Uterus (tissue), 4 donors: ENCODE results near the gene ANKRD44. TPM values are rescaled to one million over a fixed set of nuclear protein-coding genes. Genes with fewer than 3 reads are reported as not detected.
A peak's percentile ranks its signal among the peaks of the same experiment; 100 is the strongest.

ENCODE experiments used
- DNase-seq, 2 donors: peaks; one replicate each; pipeline ENCODE4 v3.0.0-alpha.2; 2019 to 2020
- H3K27ac ChIP-seq, 2 donors: fragments of 200-600 bp; sonication (generic); 1 replicate in 1 of 2; 2 replicates in 1 of 2; pipeline ENCODE4 v1.5.1; 2016 to 2018
- H3K27me3 ChIP-seq, 2 donors: fragments of 200-600 bp; sonication (generic); one replicate each; pipeline ENCODE4 v1.5.1; 2018 to 2019; ENCODE audit warnings: control low read depth in 1 of 2
- H3K36me3 ChIP-seq, 2 donors: fragments of 200-600 bp; sonication (generic); one replicate each; pipeline ENCODE4 v1.5.1; 2019; ENCODE audit warnings: control low read depth in 1 of 2
- H3K4me1 ChIP-seq, 2 donors: fragments of 200-600 bp; sonication (generic); one replicate each; pipeline ENCODE4 v1.5.1; 2018 to 2019; ENCODE audit warnings: control low read depth in 1 of 2
- H3K4me3 ChIP-seq, 2 donors: fragments of 200-600 bp; sonication (generic); 1 replicate in 1 of 2; 2 replicates in 1 of 2; pipeline ENCODE4 v1.5.1; 2018 to 2019; ENCODE audit warnings: mild to moderate bottlenecking in 1 of 2
- H3K9me3 ChIP-seq, 2 donors: fragments of 200-600 bp; sonication (generic); one replicate each; pipeline ENCODE4 v1.5.1; 2019; ENCODE audit warnings: control low read depth in 1 of 2
- POLR2A ChIP-seq, 2 donors: fragments of 450-650 bp; IDR thresholded peaks; one replicate each; pipeline ENCODE4 v1.6.1; 2016; ENCODE audit warnings: antibody characterized with exemption in 2 of 2, mild to moderate bottlenecking in 1 of 2, moderate library complexity in 1 of 2
- intact Hi-C: fragments of 100-400 bp; cut with DNase I; formaldehyde crosslinking; loops from one replicate; pipeline ENCODE4 v1.15.1; 2023; ENCODE audit warnings: low total_unique reads
- total RNA-seq, 4 donors: library from RNA; depleted of rRNA in 3 of 4; stranded (reverse); fragments of >200 nt in 3 of 4; gene quantifications; one replicate each; pipeline versions ENCODE4 v1.1.0 to v1.2.4, GENCODE V29; 2014 to 2023
- TF ChIP-seq, protein P1 (sequence below), 4 experiments: fragments of 200-600 bp in 2 of 4; fragments of 450-650 bp in 2 of 4; sonication (generic) in 2 of 4; IDR thresholded peaks; one replicate each; pipeline ENCODE4 v1.5.1; 2016 to 2019; ENCODE audit warnings: antibody characterized with exemption in 4 of 4, mild to moderate bottlenecking in 2 of 4, moderate library complexity in 1 of 4
- donor health status: DM: yes; HTN: yes; CAD: no.

Gene ANKRD44
- total RNA-seq, 4 donors from 2014 or later, result 14.4 to 71.5 (median 23.2) TPM

DNA sequence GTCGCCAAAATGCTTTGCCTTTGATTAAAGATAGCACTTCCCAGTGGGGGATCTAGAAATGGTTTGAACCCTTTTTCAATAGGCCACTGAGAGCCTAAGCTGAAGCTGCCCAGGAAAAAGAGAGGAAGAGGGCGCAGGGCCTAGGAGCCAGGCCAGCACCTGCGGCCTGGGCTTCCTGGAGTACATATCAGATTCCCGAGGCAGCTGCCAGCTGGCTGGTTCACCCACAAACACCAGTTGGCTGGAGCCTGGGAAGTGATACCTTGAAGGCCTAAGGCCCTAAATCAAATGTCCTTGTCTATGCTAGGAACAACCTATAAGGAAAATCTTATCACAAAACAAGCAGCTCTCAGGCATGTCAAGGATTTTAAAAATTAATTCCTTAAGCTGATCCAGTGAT is 37.1 kb downstream of the ANKRD44 start:
- Histone ChIP-seq H3K36me3 (no peaks in the 10 kb centered on the region), H3K27ac (peak overlapping the region in 1 of 2 donors; percentile 16), H3K4me3 (no peak overlapping the region), H3K9me3 (no peaks in the 10 kb centered on the region), H3K4me1 (peaks cover 0 to 5% of the 10 kb centered on the region in 2 donors), H3K27me3 (no peaks in the 10 kb centered on the region)
- intact Hi-C loops, result no loop called here
- TF ChIP-seq, protein P1, sequence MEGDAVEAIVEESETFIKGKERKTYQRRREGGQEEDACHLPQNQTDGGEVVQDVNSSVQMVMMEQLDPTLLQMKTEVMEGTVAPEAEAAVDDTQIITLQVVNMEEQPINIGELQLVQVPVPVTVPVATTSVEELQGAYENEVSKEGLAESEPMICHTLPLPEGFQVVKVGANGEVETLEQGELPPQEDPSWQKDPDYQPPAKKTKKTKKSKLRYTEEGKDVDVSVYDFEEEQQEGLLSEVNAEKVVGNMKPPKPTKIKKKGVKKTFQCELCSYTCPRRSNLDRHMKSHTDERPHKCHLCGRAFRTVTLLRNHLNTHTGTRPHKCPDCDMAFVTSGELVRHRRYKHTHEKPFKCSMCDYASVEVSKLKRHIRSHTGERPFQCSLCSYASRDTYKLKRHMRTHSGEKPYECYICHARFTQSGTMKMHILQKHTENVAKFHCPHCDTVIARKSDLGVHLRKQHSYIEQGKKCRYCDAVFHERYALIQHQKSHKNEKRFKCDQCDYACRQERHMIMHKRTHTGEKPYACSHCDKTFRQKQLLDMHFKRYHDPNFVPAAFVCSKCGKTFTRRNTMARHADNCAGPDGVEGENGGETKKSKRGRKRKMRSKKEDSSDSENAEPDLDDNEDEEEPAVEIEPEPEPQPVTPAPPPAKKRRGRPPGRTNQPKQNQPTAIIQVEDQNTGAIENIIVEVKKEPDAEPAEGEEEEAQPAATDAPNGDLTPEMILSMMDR (IDR thresholded peaks at IDR 0.05), result no peak
- TF ChIP-seq POLR2A (IDR thresholded peaks at IDR 0.05), result no peak
- peak in 1 of 2 donors; percentile 37 for DNase-seq

DNA sequence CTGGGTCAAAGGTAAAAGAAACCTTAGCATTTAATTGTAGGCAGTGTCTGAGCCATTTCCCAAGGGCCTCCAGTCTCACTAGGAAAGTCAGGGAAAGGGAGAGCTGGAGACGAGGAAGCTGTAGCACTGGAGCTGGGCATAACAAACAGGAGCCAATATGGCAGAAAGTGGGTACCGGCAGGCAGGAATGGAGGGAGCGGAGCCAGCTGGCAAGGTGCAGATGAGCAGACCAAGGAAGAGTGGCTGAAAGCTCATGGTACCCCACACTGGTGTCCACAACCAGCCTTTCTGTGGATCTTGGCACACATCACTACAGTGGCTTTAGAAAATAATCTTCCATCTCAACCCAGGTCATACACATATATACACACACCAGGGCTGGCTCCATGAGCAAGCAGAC is 40.0 kb downstream of the ANKRD44 start:
- Histone ChIP-seq H3K4me1 (peaks cover 0 to 5% of the 10 kb centered on the region in 2 donors), H3K27me3 (no peaks in the 10 kb centered on the region), H3K4me3 (no peak overlapping the region), H3K36me3 (no peaks in the 10 kb centered on the region), H3K9me3 (no peaks in the 10 kb centered on the region), H3K27ac (no peak overlapping the region)
- no peak for DNase-seq
- TF ChIP-seq POLR2A (IDR thresholded peaks at IDR 0.05), result no peak
- TF ChIP-seq, protein P1 (IDR thresholded peaks at IDR 0.05), result no peak
- intact Hi-C loops, result no loop called here

GRCh38 chr2:197269815-197270214 is 40.8 kb downstream of the ANKRD44 start:
- intact Hi-C loops, result no loop called here

GRCh38 chr2:197268786-197269584 is 41.6 kb downstream of the ANKRD44 start:
- Histone ChIP-seq H3K4me3 (no peak overlapping the region), H3K27ac (no peak overlapping the region), H3K36me3 (no peaks in the 10 kb centered on the region), H3K27me3 (no peaks in the 10 kb centered on the region), H3K9me3 (no peaks in the 10 kb centered on the region), H3K4me1 (peaks cover 0 to 5% of the 10 kb centered on the region in 2 donors)
- intact Hi-C loops, result no loop called here
- TF ChIP-seq POLR2A (IDR thresholded peaks at IDR 0.05), result no peak
- TF ChIP-seq, protein P1 (IDR thresholded peaks at IDR 0.05), result no peak
- DNase-seq, result no peak

More at GRCh38 chr2:197269815-197270214, 40.8 kb downstream of the ANKRD44 start:
- Histone ChIP-seq H3K4me1 (peaks cover 0 to 5% of the 10 kb centered on the region in 2 donors), H3K9me3 (no peaks in the 10 kb centered on the region), H3K4me3 (no peak overlapping the region), H3K27ac (no peak overlapping the region), H3K27me3 (no peaks in the 10 kb centered on the region), H3K36me3 (no peaks in the 10 kb centered on the region)
- no peak for DNase-seq
- TF ChIP-seq, protein P1 (IDR thresholded peaks at IDR 0.05), result no peak
- no peak for TF ChIP-seq POLR2A (IDR thresholded peaks at IDR 0.05)

DNA sequence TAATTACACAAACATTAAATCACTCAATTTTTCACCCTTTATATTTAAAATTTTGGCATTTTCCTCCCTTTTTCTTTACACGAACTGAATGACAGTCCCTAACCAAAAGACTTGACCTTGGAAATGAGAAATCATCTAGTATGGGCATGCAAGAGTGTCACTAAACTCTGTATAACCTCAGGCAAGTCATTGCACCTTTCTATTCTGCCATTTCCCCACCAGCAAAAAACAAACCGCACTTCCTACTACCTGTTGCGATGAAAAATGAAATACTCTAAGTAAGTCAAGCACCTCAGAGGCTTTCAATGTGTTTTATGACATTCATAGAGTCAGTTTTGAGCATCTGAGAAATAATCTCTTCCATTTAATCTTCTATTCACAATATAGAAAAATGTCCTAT is 44.1 kb downstream of the ANKRD44 start:
- intact Hi-C loops, result no loop called here
- Histone ChIP-seq H3K27me3 (no peaks in the 10 kb centered on the region), H3K4me3 (no peak overlapping the region), H3K4me1 (peaks cover 0 to 5% of the 10 kb centered on the region in 2 donors), H3K9me3 (no peaks in the 10 kb centered on the region), H3K27ac (no peak overlapping the region), H3K36me3 (no peaks in the 10 kb centered on the region)
- no peak for TF ChIP-seq POLR2A (IDR thresholded peaks at IDR 0.05)
- TF ChIP-seq, protein P1 (IDR thresholded peaks at IDR 0.05), result no peak
- no peak for DNase-seq
